GM04503 (cell line): Measurements from ENCODE around the gene SLC44A3.

Experiments
- DNase-seq: peaks from one replicate; pipeline ENCODE4 v3.0.0-alpha.2; 2012; ENCODE audit warnings: low read depth

SLC44A3 gene

GRCh38 chr1:94908190-94908589, 88.0 kb downstream of the SLC44A3 start:
- no peak for DNase-seq

- DNase-seq = no peak
Measured at GRCh38 chr1:94908965-94909364, 88.8 kb downstream of the SLC44A3 start.

- no peak for DNase-seq
Measured at GRCh38 chr1:94909486-94909885, 89.3 kb downstream of the SLC44A3 start.

- DNase-seq = no peak
Measured at GRCh38 chr1:94912263-94913184, 92.4 kb downstream of the SLC44A3 start.

DNA sequence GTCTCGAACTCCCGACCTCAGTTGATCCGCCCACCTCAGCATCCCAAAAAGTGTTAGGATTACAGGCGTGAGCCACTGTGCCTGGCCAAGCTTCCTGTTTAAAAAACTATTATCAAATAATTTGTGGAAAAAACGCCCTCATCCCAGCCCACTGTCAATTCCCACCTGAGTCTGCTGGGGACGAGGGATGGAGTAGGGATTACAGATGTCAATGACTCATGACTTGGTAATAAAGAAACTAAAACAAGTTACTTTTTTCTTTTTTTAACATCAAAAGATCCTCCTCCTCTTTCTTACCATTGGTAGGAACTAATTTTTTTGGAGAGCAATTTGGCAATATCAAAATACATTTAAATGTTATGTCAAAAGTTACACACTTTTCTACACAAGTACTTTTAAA, 97.1 kb downstream of the SLC44A3 start:
- no peak for DNase-seq

GRCh38 chr1:94919241-94920030, 99.3 kb downstream of the SLC44A3 start:
- no peak for DNase-seq

- DNase-seq = no peak
Measured at GRCh38 chr1:94920061-94920460, 99.9 kb downstream of the SLC44A3 start.

DNA sequence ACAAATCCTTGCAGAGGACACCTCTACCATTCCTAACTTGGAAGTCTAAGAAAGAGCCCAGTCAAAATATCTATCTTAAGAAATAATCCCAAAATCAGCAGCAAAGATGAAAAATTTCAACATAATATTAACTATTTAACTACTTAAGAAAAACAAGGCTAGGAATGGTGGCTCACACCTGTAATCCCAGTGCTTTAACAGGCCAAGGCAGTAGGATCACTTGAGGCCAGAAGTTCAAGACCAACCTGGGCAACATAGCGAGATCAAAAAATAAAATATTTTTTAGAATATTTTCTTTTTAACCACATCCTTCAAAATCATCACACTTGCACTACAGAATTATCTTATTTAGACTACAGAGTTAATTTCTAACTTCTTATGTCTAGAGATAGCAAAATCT, 101.8 kb downstream of the SLC44A3 start:
- no peak for DNase-seq

DNA sequence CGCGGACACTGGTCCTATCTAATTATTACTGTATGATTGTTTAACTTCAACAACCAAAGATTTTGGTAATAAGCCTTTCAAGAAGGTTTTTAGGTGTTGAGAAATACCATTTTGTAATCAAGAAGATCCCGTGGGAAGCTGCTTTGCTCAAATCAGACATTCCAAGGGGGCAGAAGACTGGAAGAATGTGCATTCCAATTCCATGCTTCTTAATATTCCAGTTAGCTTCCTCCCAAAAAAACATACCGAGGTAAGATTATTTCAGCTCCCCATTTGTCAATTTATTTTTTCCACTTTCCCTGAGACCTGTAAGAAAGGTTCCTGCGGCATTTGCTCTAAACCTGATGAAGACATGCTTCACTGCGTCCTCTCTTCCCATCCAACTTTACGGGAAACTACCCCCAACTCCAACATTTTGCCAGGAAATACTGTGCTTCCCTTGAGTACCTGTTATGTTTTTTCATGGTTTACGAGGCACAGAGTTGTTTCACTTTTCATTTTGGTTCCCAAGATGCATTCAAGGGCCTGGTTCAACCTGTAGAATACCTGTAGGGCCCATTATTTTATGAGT, 102.7 kb downstream of the SLC44A3 start:
- DNase-seq = peak; percentile 74

- no peak for DNase-seq
Measured at GRCh38 chr1:94925004-94925403, 104.8 kb downstream of the SLC44A3 start.

DNA sequence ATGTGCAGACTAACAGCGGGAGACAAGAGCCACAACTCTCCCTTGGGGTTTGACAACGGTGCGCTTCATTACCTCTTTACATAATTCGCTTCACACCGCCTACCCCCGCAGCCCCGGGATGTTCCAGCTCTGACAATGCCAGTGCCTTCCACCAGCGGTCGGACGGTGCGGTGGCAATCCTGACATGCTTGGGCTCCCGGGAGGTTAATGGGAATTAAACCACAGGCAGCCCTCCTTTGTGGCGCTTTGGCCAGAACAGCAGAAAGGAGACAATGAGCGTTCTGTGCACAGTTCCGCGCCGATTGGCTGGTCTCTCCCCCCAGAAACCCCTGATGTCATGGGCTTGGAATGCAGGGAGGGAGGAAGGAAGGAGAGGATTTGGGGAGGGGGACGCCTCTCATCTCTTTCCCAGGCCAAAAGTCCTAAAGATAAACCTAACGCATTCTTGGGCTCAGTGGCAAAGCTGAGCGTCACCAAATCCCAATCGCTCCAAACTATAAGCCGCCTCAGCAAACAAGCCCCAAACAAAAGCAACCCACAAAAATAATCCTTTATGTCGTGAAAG, 105.5 kb downstream of the SLC44A3 start:
- DNase-seq = no peak

DNA sequence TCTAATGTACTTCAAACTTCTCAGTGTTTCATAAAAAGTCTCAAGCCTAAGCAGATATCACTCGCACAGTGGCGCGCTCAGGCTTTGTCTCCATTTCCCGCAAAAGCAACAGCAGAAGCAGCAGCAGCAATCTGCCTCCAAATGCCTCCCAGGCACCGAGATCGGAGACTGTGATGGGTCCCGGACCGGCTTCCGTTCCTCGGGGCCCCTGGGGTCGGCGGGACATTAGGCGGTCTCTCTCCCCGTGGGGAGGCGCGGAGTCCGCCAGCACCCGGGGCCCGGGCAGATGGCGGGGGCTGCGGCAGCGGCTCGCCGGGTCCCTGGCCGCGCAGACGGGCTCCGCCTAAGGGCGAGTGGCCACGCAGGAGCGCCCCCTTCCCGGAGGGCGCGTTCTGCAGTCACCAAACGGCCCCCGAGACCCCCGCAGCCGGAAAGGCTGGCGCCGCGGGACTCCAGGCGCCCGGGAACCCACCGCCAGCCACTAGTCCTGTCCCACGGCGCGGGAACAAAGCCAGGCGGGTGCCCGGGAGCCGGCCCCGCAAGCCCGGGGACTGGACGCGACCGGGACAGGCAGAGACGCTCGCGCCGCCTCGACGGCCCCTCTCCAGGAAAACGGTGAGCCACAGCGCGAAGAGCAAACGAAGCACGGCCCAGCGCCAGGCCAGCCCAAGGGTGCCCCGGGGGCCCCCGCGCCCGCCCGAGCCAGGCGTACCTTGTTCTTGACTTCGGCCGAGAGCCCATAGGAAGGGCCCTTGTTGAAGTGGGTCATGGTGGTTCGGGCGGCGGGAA, 106.2 kb downstream of the SLC44A3 start:
- no peak for DNase-seq

- DNase-seq = no peak
Measured at GRCh38 chr1:94926915-94927404, 106.8 kb downstream of the SLC44A3 start, which contains the start of gene CNN3. CNN3 (minus strand) TSS chr1:94927110; CDS start chr1:94926894, 216 bp downstream.

- DNase-seq = no peak
Measured at GRCh38 chr1:94927405-94928175, 107.4 kb downstream of the SLC44A3 start.

DNA sequence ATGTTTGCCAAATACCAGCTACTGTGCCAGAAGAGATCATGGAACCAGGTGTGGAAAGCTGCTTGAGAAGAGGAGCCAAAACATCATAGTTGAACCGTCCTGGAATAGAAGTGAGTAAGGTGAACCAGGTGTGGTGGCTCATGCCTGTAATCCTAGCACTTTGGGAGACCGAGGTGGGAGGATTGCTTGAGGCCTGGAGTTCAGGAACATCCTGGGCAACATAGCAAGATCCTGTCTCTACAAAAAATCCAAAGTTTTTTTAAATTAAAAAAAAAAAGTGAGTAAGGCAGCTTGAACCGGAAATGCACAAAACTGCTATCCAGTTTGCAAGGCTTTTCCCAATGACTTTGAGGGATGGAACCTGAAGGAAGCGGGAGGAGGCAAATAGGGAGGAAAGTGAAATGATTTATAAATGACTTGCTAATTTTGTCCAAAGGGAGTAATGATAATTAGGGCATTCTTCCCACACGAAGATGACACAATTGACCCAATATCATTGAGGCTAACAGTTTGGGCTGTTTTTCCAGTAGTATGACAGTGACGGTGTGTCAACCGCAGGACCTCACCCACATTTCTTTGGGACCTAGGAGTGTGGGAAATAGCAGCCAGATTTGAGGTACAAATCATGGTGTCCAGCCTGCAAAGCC, 108.3 kb downstream of the SLC44A3 start:
- no peak for DNase-seq

DNA sequence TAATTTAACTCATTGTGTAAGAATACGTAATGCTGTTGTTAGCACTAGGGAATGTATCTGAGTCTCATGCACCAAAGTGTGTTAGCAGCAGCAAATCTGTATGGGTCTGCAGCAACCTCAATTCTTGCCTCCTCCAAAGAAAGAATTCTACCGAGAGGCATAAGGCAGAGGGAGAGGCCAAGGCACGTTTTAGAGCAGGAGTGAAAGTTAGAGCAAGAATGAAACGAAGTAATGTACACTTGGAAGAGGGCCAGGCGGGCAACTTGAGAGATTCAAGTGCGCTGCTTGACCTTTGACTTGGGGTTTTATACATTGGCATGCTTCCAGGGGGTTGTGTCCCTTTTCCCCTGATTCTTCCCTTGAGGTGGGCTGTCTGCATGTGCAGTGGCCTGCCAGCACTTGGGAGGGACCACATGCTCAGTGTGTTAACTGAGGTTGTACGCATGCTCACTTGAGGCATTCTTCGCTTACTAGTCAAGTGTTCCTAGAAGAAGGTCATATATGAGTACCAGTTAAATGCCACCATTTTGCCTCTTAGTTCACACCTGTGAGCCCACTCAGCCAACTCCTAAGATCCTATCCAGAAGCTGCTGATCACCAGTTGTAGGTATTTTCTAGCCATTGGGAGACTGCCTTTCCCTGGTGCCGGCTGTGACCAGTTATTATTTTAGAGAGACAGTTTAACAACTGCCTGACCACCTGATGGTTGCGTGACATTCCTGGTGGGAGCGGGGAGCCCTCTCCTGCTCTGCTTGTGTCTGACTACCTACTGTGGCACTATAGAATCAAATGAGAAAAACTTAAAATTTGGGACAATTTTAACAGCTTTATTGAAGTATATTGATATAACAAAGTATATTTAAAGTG, 109.4 kb downstream of the SLC44A3 start:
- no peak for DNase-seq

DNA sequence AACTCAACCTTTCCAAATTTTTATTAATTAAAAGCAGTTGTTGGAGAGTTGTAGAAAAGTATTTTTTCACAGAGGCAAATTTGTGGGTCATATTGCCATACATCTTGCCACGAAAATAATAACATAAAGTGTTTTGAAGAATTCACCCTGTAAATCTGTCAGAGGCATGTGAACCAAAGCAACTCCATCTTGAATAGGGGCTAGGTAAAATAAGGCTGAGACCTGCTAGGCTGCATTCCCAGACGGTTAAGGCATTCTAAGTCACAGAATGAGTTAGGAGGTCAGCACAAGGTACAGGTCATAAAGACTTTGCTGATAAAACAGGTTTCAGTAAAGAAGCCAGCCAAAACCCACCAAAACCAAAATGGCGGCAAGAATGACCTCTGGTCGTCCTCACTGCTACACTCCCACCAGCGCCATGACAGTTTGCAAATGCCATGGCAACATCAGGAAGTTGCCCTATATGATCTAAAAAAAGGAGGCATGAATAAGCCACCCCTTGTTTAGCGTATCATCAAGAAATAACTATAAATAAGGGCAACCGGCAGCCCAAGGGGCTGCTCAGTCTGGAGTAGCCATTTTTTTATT, 111.2 kb downstream of the SLC44A3 start:
- no peak for DNase-seq

GRCh38 chr1:94934551-94934950, 114.4 kb downstream of the SLC44A3 start:
- no peak for DNase-seq

- DNase-seq = no peak
Measured at GRCh38 chr1:94935034-94935433, 114.9 kb downstream of the SLC44A3 start.
